Measurements from ENCODE around the gene HEPACAM. TPM values are rescaled to one million over a fixed set of nuclear protein-coding genes. Genes with fewer than 3 reads are reported as not detected.

Gene HEPACAM
- total RNA-seq, 1 donor from 2014 or later, result 0.08 TPM

- TF ChIP-seq, protein P1, sequence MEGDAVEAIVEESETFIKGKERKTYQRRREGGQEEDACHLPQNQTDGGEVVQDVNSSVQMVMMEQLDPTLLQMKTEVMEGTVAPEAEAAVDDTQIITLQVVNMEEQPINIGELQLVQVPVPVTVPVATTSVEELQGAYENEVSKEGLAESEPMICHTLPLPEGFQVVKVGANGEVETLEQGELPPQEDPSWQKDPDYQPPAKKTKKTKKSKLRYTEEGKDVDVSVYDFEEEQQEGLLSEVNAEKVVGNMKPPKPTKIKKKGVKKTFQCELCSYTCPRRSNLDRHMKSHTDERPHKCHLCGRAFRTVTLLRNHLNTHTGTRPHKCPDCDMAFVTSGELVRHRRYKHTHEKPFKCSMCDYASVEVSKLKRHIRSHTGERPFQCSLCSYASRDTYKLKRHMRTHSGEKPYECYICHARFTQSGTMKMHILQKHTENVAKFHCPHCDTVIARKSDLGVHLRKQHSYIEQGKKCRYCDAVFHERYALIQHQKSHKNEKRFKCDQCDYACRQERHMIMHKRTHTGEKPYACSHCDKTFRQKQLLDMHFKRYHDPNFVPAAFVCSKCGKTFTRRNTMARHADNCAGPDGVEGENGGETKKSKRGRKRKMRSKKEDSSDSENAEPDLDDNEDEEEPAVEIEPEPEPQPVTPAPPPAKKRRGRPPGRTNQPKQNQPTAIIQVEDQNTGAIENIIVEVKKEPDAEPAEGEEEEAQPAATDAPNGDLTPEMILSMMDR (IDR thresholded peaks at IDR 0.05; ENCODE audit: unreplicated experiment), result no peak
- Mint-ChIP-seq H3K27me3 (ENCODE audit: unreplicated experiment) (peaks cover 9% of the 10 kb centered on the region), H3K27ac (ENCODE audit: unreplicated experiment) (no peak overlapping the region), H3K4me3 (ENCODE audit: unreplicated experiment) (no peak overlapping the region), H3K9me3 (ENCODE audit: unreplicated experiment) (no peaks in the 10 kb centered on the region), H3K36me3 (ENCODE audit: low read depth, unreplicated experiment) (peaks cover 27% of the 10 kb centered on the region), H3K4me1 (ENCODE audit: unreplicated experiment) (peaks cover 38% of the 10 kb centered on the region)
- DNase-seq (ENCODE audit: low spot score), result no peak
Observed at GRCh38 chr11:124886978-124887666, 48.7 kb downstream of the HEPACAM start.

DNA sequence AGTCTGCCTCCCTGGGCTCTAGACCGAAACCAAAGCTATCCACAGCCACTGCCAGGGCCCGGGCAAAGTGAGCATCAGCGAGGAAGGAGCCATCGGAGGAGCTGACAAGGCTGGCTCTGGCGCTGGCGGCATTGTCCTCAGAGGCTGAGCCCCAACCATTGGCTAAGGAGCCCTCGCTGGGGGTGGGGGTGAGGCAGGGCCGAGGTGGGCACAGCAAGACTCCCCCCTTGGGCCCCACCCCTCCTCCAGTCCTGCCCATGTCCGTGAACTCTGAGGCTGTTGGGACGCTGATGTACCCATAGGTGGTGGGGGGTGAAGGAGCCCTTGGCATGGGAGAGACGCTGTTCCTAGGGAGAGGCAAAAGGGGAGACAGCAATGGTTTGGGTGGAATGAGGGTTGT is 49.4 kb downstream of the HEPACAM start:
- Mint-ChIP-seq H3K4me3 (ENCODE audit: unreplicated experiment) (peak overlapping the region; percentile 52), H3K36me3 (ENCODE audit: low read depth, unreplicated experiment) (peaks cover 26% of the 10 kb centered on the region), H3K4me1 (ENCODE audit: unreplicated experiment) (peaks cover 43% of the 10 kb centered on the region), H3K9me3 (ENCODE audit: unreplicated experiment) (no peaks in the 10 kb centered on the region), H3K27me3 (ENCODE audit: unreplicated experiment) (peaks cover 8% of the 10 kb centered on the region), H3K27ac (ENCODE audit: unreplicated experiment) (no peak overlapping the region)
- no peak for DNase-seq (ENCODE audit: low spot score)
- TF ChIP-seq, protein P1 (IDR thresholded peaks at IDR 0.05; ENCODE audit: unreplicated experiment), result no peak

GRCh38 chr11:124884869-124885479 is 50.9 kb downstream of the HEPACAM start:
- no peak overlapping the region for H3K4me3 Mint-ChIP-seq (ENCODE audit: unreplicated experiment)
- no peaks in the 10 kb centered on the region for H3K9me3 Mint-ChIP-seq (ENCODE audit: unreplicated experiment)
- peaks cover 9% of the 10 kb centered on the region for H3K27me3 Mint-ChIP-seq (ENCODE audit: unreplicated experiment)
- TF ChIP-seq, protein P1 (IDR thresholded peaks at IDR 0.05; ENCODE audit: unreplicated experiment), result no peak
- H3K36me3 Mint-ChIP-seq (ENCODE audit: low read depth, unreplicated experiment), result peaks cover 26% of the 10 kb centered on the region
- peaks cover 58% of the 10 kb centered on the region for H3K4me1 Mint-ChIP-seq (ENCODE audit: unreplicated experiment)
- no peak for DNase-seq (ENCODE audit: low spot score)
- no peak overlapping the region for H3K27ac Mint-ChIP-seq (ENCODE audit: unreplicated experiment)

DNA sequence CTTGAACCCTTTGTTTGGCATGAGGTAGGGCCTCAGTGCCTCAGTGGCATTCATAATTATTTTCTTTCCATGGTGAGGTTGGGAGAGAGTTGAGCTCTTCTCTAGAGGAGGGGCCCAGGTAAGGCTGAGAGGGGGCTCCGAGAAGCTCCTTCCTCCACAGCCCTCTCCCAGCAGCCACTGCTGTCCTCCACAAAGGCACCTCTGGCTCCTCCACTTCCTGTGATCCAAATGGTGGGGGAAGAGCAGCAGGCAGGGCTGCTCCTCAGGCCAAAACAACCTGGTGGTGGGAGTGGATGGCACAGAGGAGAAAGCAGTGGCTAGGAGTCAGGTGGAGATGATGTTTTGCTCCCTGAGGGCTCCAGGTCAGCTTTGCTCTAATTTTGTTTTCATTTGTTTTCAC is 51.5 kb downstream of the HEPACAM start:
- no peak for DNase-seq (ENCODE audit: low spot score)
- Mint-ChIP-seq H3K27ac (ENCODE audit: unreplicated experiment) (no peak overlapping the region), H3K9me3 (ENCODE audit: unreplicated experiment) (no peaks in the 10 kb centered on the region), H3K27me3 (ENCODE audit: unreplicated experiment) (peaks cover 10% of the 10 kb centered on the region), H3K4me1 (ENCODE audit: unreplicated experiment) (peaks cover 56% of the 10 kb centered on the region), H3K36me3 (ENCODE audit: low read depth, unreplicated experiment) (peaks cover 22% of the 10 kb centered on the region), H3K4me3 (ENCODE audit: unreplicated experiment) (peak overlapping the region; percentile 11)
- TF ChIP-seq, protein P1 (IDR thresholded peaks at IDR 0.05; ENCODE audit: unreplicated experiment), result no peak

Data from endothelial cell (in vitro differentiated cells).